ENCODE data around the gene PTPRCAP. TPM values are rescaled to one million over a fixed set of nuclear protein-coding genes. Genes with fewer than 3 reads are reported as not detected.

PTPRCAP gene
- total and polyA plus RNA-seq, 9 of the 15 experiments (the other 6 are each of a cell fraction or from before 2014, with no cell fraction given) = 0.22 to 2.0 (median 1.1) TPM; not detected in 4

GRCh38 chr11:67401495-67402191, 35.8 kb downstream of the PTPRCAP start, which contains the start of gene PPP1CA (continued):
- TF ChIP-seq MGA (IDR thresholded peaks at IDR 0.05) (no peak), HDAC1 (IDR thresholded peaks at IDR 0.05) (0 out of 4 replicates have a peak, but pooled peaks of 1 of the 2 experiments have one; percentile 60), SRF (CRISPR knock-in tag; IDR thresholded peaks at IDR 0.05) (no peak)
- TF ChIP-seq, protein P1, sequence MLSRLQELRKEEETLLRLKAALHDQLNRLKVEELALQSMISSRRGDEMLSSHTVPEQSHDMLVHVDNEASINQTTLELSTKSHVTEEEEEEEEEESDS (CRISPR knock-in tag; IDR thresholded peaks at IDR 0.05) = no peak
- TF ChIP-seq, protein P2, sequence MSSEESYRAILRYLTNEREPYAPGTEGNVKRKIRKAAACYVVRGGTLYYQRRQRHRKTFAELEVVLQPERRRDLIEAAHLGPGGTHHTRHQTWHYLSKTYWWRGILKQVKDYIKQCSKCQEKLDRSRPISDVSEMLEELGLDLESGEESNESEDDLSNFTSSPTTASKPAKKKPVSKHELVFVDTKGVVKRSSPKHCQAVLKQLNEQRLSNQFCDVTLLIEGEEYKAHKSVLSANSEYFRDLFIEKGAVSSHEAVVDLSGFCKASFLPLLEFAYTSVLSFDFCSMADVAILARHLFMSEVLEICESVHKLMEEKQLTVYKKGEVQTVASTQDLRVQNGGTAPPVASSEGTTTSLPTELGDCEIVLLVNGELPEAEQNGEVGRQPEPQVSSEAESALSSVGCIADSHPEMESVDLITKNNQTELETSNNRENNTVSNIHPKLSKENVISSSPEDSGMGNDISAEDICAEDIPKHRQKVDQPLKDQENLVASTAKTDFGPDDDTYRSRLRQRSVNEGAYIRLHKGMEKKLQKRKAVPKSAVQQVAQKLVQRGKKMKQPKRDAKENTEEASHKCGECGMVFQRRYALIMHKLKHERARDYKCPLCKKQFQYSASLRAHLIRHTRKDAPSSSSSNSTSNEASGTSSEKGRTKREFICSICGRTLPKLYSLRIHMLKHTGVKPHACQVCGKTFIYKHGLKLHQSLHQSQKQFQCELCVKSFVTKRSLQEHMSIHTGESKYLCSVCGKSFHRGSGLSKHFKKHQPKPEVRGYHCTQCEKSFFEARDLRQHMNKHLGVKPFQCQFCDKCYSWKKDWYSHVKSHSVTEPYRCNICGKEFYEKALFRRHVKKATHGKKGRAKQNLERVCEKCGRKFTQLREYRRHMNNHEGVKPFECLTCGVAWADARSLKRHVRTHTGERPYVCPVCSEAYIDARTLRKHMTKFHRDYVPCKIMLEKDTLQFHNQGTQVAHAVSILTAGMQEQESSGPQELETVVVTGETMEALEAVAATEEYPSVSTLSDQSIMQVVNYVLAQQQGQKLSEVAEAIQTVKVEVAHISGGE (CRISPR knock-in tag; IDR thresholded peaks at IDR 0.05) = peak in 1 of 3 experiments; percentile 90; a peak in 4 of 6 replicates
- TF ChIP-seq, protein P3, sequence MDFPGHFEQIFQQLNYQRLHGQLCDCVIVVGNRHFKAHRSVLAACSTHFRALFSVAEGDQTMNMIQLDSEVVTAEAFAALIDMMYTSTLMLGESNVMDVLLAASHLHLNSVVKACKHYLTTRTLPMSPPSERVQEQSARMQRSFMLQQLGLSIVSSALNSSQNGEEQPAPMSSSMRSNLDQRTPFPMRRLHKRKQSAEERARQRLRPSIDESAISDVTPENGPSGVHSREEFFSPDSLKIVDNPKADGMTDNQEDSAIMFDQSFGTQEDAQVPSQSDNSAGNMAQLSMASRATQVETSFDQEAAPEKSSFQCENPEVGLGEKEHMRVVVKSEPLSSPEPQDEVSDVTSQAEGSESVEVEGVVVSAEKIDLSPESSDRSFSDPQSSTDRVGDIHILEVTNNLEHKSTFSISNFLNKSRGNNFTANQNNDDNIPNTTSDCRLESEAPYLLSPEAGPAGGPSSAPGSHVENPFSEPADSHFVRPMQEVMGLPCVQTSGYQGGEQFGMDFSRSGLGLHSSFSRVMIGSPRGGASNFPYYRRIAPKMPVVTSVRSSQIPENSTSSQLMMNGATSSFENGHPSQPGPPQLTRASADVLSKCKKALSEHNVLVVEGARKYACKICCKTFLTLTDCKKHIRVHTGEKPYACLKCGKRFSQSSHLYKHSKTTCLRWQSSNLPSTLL (IDR thresholded peaks at IDR 0.05) = no peak
- TF ChIP-seq, protein P4, sequence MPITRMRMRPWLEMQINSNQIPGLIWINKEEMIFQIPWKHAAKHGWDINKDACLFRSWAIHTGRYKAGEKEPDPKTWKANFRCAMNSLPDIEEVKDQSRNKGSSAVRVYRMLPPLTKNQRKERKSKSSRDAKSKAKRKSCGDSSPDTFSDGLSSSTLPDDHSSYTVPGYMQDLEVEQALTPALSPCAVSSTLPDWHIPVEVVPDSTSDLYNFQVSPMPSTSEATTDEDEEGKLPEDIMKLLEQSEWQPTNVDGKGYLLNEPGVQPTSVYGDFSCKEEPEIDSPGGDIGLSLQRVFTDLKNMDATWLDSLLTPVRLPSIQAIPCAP (CRISPR knock-in tag; IDR thresholded peaks at IDR 0.05; ENCODE audit: borderline replicate concordance) = no peak
